Mesodermal cell (in vitro differentiated cells): Measurements from ENCODE around the gene GDPD5.

Experiments used
- H3K27ac ChIP-seq: 2 replicates; pipeline ENCODE4 v1.7.0; 2013; ENCODE audit warnings: mild to moderate bottlenecking, low read depth, low read length, moderate library complexity; ENCODE audit not compliant: severe bottlenecking
- H3K36me3 ChIP-seq: 2 replicates; pipeline ENCODE4 v1.7.1; 2013; ENCODE audit warnings: mild to moderate bottlenecking, low read length, moderate library complexity; ENCODE audit not compliant: control insufficient read depth, insufficient read depth
- H3K4me1 ChIP-seq: one replicate; pipeline ENCODE4 v1.7.1; 2013; ENCODE audit warnings: mild to moderate bottlenecking, low read length; ENCODE audit not compliant: insufficient read depth, control insufficient read depth, poor library complexity, severe bottlenecking
- H3K4me3 ChIP-seq: 2 replicates; pipeline ENCODE4 v1.7.0; 2013; ENCODE audit warnings: low read length, control low read depth, mild to moderate bottlenecking; ENCODE audit not compliant: insufficient read depth, poor library complexity, severe bottlenecking; ENCODE audit errors: extremely low read depth
- H3K9me3 ChIP-seq: 2 replicates; pipeline ENCODE4 v1.7.1; 2013; ENCODE audit warnings: mild to moderate bottlenecking, low read length, moderate library complexity; ENCODE audit not compliant: control insufficient read depth
- WGBS, 2 experiments: methylation state at CpG; one replicate each; pipeline ENCODE4 v1.1.5; 2013; ENCODE audit warnings: missing lambda C conversion rate in 2 of 2; ENCODE audit not compliant: insufficient coverage in 2 of 2; 5-methylcytosine and 5-hydroxymethylcytosine counted together

The GDPD5 gene

DNA sequence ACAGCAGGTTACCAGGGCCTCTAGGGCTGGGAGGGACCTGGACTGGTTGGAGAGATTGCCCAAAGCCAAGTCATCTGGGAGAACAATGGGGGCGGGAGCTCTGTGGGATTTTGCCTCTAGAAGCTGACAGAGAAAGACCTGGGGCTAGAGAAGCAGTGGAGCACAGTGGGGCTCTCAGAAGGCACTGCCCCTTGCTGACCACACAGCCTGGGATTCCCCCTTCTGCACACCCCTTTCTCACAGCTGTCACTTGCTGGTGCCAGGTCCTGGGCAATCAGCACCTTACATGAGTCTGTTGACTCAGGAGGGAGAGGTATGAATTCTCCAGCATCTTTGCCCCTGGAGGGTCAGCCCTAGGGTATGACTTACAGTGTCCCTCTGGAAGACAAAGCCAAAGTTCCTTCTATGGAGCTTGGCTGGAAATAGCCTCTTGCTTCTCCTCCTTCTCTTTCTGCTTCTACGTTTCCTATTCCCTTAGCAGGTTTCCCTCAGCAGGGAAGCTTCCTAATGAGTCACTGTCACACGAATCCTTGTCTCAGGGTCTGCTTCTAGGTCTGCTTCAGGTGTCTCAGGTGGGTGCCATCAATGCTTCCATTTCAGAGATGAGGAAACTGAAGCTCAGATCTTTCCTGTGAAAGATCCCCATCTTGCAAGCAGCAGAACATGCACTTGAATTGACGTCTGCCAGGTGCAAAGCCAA lies 27.0 kb downstream of the GDPD5 start:
- Histone ChIP-seq H3K27ac (no peak overlapping the region), H3K9me3 (no peaks in the 10 kb centered on the region), H3K36me3 (no peaks in the 10 kb centered on the region), H3K4me1 (peaks cover 31% of the 10 kb centered on the region), H3K4me3 (no peak overlapping the region)
- WGBS, 2 experiments, result 66 to 67% methylated on average over 3 to 4 of the region's 4 CpGs

DNA sequence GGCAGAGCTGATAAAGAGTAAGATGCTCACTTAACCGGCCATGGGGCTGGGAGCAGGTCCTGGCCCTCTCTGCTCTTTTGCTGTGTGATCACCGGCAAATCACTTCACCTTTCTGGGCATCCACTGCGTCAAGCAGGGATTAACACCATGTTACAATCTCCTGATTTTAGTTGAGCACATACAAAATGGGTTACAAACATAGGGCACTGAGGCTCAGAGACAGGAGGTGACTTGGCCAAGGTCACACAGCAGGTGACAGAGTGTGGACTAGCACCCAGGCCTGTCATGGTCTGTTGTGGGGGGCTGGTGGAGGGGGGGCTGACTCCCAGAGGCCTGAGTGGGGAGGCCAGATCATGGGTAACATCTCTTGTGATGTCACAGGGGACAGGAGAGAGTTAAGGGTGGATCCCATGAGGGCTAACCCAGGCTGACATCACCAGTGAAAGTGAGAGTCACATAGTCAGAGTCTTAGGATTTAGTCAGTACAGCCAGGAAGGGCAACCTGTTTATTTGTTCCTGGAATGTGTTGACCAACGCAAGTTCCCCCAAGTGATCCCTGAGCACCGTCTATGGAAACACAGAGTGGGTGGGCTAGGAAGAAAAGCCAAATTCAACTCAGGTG lies 27.8 kb downstream of the GDPD5 start:
- Histone ChIP-seq H3K9me3 (no peaks in the 10 kb centered on the region), H3K4me3 (no peak overlapping the region), H3K27ac (no peak overlapping the region), H3K36me3 (no peaks in the 10 kb centered on the region), H3K4me1 (peaks cover 31% of the 10 kb centered on the region)
- WGBS, 2 experiments, result 80 to 89% methylated on average over 5 of the region's 5 CpGs

DNA sequence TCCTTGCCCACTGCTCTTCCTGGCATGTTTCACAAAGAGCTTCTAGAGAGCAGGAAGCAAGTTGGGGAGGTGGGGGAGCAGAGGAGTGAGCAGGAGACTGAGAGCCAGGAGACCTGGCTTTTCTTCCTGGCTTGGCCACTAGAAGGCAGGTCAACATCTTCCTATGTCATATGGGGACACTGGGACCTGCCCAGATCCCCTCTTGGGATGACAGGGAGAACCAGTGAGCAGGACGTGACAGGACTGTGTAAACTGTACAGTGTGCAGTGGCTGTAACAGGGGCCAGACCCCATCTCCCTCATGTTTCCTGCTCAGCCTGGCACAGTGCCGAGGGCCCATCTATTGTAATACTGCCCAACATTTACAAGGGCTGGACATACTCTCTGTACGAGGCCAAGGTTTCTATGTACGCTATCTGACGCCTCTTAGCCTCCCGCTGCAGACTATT lies 29.4 kb downstream of the GDPD5 start:
- WGBS, 2 experiments, result 91 to 94% methylated on average over 3 to 5 of the region's 6 CpGs
- Histone ChIP-seq H3K4me1 (peaks cover 36% of the 10 kb centered on the region), H3K4me3 (no peak overlapping the region)

DNA sequence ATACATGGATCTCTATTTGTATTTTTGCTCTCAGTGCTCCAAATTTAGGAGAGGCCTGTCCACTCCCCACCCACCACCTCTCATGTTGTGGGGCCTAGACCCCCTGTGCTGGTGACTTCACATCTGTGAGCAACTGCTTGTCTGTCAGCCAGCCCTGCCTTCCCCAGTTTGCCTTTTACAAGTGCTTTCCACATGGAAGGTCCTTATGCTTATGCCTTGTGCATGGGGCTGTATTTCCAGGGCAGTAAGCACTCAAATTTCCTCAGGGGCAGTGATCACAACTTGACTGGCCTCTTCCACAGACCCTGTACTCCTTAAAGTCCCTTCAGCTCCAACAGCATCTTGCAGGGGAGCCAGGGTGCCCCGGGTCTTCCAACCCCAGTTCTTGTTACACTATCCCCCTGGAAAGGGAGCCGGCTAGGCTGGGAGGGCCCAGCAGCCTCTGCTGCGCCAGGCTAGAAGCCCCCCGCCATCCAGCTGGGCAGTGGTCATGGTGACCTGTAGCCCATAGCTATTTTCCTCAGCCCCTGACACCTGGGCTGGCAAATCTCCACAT lies 29.9 kb downstream of the GDPD5 start:
- H3K4me1 ChIP-seq, result peaks cover 41% of the 10 kb centered on the region
- H3K36me3 ChIP-seq, result no peaks in the 10 kb centered on the region
- H3K27ac ChIP-seq, result peak overlapping the region; percentile 41
- H3K4me3 ChIP-seq, result no peak overlapping the region
- 87 to 100% methylated on average over 1 to 4 of the region's 4 CpGs for WGBS, 2 experiments
- H3K9me3 ChIP-seq, result no peaks in the 10 kb centered on the region

More for the DNA sequence above, 29.4 kb downstream of the GDPD5 start:
- H3K9me3 ChIP-seq, result no peaks in the 10 kb centered on the region
- no peak overlapping the region for H3K27ac ChIP-seq
- H3K36me3 ChIP-seq, result no peaks in the 10 kb centered on the region

DNA sequence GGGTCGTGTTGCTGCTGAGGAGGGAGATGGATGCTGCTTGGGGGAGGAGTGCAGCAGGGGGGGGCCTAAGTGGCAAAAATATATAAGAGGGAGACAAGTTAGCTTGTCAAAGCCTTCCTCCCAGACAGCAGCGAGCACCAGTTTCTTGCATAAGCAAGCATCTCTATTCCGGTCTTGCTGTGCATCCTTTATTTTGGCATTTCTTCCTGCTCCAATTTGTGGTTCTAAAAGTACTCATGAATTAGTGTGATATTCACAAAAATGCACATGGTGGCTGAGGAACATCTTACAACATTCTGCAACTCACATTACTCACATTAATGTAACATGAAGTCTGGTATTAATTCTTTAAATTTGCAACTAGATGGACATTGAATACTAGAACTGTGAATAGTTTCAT lies 32.1 kb downstream of the GDPD5 start:
- WGBS, 2 experiments, result 94 to 97% methylated on average over 2 to 3 of the region's 3 CpGs
- Histone ChIP-seq H3K9me3 (no peaks in the 10 kb centered on the region), H3K36me3 (no peaks in the 10 kb centered on the region), H3K27ac (no peak overlapping the region), H3K4me1 (peaks cover 36% of the 10 kb centered on the region), H3K4me3 (no peak overlapping the region)

DNA sequence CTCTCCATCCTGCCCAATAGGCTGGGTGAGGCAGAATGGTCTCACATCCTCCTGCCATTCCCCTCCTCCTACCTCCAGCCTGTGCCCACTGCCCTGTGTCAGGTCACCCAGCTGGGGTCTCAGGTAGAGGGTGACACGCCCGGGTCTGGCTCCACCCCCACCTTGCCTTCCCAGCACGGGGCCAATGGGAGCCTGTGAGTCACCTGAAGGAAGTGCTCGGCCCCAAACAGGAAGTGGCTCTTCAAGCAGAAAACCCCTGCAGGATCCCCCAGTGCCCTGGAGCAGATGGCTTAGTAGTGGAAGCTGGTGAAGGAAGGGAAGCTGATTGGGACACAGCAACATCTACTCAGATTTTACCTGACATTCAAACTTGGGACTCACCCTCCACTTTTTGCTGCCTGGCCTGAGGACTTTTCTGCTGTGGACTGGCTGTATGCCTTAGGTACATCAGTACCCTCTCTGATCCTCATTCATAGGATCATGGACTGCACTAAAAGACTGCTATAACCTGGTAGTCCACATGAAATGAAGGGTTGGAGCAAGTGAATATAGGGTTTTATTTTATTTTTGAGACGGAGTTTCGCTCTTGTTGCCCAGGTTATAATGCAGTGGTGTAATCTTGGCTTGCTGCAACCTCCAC lies 33.4 kb downstream of the GDPD5 start:
- no peak overlapping the region for H3K4me3 ChIP-seq
- H3K9me3 ChIP-seq, result no peaks in the 10 kb centered on the region

DNA sequence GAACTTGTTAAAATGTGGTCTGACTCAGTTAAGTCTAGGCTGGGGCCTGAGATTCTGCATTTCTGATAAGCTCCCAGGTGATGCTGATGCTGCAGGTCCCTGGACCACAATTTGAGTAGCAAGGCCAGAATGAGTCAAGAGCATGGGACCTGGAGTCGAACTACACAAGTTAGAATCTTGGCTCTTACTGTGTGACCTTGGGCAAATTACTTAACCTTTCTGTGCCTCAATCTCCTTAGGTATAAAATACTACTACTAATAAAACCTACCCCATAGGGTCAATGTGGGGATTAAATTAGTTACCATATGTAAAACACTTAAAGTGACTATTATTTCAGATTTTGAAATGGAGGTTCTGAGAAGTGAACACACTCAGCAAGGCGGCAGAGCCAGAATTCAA lies 34.3 kb downstream of the GDPD5 start:
- Histone ChIP-seq H3K36me3 (no peaks in the 10 kb centered on the region), H3K4me3 (no peak overlapping the region), H3K4me1 (peaks cover 30% of the 10 kb centered on the region), H3K9me3 (no peaks in the 10 kb centered on the region), H3K27ac (no peak overlapping the region)
- WGBS, 2 experiments, result 90% methylated on average over 1 of the region's 2 CpGs; no CpG with 5 or more reads in 1 of the 2 experiments

More for the DNA sequence above, 33.4 kb downstream of the GDPD5 start:
- 64 to 67% methylated on average over 4 of the region's 6 CpGs for WGBS, 2 experiments
- H3K27ac ChIP-seq, result no peak overlapping the region
- peaks cover 30% of the 10 kb centered on the region for H3K4me1 ChIP-seq
- H3K36me3 ChIP-seq, result no peaks in the 10 kb centered on the region

DNA sequence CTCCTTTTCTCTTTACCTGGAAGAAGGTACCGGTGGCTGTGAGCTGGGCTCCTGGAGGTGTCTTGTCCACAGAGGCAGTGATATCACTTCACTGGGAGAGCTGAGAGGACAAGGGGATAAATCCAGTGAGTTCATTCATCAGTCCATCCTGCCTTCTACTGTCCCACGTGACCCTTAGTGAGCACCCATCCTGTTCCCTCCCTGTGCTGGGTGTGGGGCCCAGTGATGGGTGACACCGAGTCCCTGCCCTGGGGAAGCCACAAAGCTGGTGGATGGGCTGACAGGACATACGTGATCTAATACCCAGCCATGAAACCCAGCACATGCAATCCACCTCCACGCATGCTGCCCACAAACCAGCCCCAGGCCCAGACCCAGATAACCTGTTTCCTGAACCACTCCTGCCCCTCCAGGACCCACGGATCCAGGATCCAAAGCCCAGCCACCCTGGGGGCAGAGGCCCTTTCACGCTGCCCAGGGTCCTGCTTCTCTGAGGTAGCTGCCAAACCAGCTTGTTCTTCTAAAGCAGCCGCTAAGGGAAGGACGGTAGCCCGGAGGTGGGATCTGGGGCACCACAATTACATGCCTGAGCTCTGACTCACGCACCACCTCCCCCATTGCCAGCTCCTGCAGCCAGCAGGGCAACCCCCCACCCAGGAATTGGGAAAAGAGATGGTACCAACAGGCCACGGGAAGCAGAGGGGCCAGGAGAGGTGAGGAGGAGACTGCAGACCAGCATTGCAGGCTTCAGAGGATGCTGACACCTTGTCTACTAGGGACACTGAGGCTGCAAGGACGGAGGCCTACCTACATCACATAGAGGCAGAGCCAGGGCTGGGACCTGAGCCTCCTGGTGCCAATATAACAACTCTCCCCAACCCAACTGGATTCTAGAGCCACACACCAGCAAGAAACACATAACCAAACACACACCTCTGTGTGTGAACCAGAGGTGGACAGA lies 35.2 kb downstream of the GDPD5 start:
- H3K9me3 ChIP-seq, result no peaks in the 10 kb centered on the region
- H3K4me1 ChIP-seq, result peaks cover 24% of the 10 kb centered on the region
- no peaks in the 10 kb centered on the region for H3K36me3 ChIP-seq
- no peak overlapping the region for H3K27ac ChIP-seq
- no peak overlapping the region for H3K4me3 ChIP-seq
- 27 to 30% methylated on average over 7 to 11 of the region's 13 CpGs for WGBS, 2 experiments

DNA sequence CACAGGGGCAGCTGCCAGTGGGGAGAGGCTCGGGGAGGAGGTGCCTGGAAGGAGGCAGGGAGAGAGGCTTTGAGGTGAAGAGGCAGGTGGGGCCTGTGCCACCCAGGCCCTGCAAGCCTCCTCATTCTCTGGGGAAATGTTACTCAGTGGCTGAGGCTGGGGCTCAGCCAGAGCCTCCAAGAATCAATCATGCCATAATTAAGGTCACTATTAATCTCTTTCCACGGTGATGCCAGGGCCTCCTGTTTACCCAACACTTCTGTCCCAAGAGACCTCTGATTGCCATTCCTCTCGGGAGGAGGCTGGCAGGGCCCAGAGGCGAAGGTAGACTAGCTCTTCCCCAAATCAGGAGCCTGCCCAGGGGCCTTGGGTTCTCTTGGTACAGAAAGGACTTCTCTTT lies 38.4 kb downstream of the GDPD5 start:
- 83 to 89% methylated on average over 4 of the region's 4 CpGs for WGBS, 2 experiments
- Histone ChIP-seq H3K9me3 (no peaks in the 10 kb centered on the region), H3K4me3 (no peak overlapping the region), H3K27ac (no peak overlapping the region), H3K36me3 (no peaks in the 10 kb centered on the region), H3K4me1 (peaks cover 22% of the 10 kb centered on the region)

DNA sequence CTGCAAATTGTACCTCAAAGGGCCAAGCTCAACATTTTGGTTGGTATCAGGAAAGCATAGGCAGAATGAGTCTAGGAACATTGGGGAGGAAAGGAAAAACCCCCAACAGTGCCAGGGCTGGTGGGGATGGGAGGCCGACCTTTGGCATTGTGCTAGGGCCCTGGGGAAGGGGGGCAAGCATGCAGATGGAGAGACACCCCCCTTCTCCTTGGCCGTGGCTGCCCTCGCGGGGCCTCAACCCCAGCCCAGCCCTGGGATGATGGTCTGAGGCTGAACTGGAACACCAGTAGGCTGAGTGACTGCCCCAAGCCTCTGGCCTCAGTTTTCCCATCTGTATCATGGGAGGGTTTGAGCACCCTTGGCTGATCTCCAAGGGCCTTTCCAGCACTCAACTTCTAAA lies 40.0 kb downstream of the GDPD5 start:
- Histone ChIP-seq H3K9me3 (no peaks in the 10 kb centered on the region), H3K4me1 (peaks cover 10% of the 10 kb centered on the region), H3K4me3 (no peak overlapping the region), H3K36me3 (no peaks in the 10 kb centered on the region), H3K27ac (no peak overlapping the region)
- WGBS, 2 experiments, result 94 to 95% methylated on average over 2 to 4 of the region's 4 CpGs
